ENCODE data around the gene FOXP1. TPM values are rescaled to one million over a fixed set of nuclear protein-coding genes. Genes with fewer than 3 reads are reported as not detected.

The FOXP1 gene
- total RNA-seq, 1 donor from 2014 or later, result 71.3 TPM

DNA sequence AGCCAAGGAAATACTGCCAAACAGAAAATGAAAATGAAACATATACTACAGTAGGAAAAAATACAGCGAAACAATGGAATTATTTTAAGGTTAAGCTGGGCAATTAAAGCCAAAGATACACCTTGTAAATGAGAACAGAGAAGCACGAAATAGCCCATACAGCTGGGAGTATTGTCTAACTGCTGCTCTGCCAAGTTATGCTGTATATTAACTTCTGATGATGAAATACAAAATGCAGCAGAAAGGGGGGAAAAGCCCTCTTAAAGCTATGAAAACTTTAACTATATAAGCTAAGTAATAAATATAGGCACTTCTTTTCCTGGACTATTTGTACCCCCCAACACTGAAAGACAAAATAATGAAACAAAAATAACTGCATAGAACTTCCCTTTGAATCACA, 449.0 kb downstream of the FOXP1 start:
- TF ChIP-seq, protein P1, sequence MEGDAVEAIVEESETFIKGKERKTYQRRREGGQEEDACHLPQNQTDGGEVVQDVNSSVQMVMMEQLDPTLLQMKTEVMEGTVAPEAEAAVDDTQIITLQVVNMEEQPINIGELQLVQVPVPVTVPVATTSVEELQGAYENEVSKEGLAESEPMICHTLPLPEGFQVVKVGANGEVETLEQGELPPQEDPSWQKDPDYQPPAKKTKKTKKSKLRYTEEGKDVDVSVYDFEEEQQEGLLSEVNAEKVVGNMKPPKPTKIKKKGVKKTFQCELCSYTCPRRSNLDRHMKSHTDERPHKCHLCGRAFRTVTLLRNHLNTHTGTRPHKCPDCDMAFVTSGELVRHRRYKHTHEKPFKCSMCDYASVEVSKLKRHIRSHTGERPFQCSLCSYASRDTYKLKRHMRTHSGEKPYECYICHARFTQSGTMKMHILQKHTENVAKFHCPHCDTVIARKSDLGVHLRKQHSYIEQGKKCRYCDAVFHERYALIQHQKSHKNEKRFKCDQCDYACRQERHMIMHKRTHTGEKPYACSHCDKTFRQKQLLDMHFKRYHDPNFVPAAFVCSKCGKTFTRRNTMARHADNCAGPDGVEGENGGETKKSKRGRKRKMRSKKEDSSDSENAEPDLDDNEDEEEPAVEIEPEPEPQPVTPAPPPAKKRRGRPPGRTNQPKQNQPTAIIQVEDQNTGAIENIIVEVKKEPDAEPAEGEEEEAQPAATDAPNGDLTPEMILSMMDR (IDR thresholded peaks at IDR 0.05; ENCODE audit: unreplicated experiment), result no peak
- DNase-seq (ENCODE audit: low spot score), result no peak
- Mint-ChIP-seq H3K27ac (ENCODE audit: unreplicated experiment) (no peak overlapping the region), H3K4me3 (ENCODE audit: unreplicated experiment) (no peak overlapping the region), H3K36me3 (ENCODE audit: low read depth, unreplicated experiment) (no peaks in the 10 kb centered on the region), H3K27me3 (ENCODE audit: unreplicated experiment) (peaks cover 2% of the 10 kb centered on the region), H3K4me1 (ENCODE audit: unreplicated experiment) (peaks cover 35% of the 10 kb centered on the region), H3K9me3 (ENCODE audit: unreplicated experiment) (no peaks in the 10 kb centered on the region)

DNA sequence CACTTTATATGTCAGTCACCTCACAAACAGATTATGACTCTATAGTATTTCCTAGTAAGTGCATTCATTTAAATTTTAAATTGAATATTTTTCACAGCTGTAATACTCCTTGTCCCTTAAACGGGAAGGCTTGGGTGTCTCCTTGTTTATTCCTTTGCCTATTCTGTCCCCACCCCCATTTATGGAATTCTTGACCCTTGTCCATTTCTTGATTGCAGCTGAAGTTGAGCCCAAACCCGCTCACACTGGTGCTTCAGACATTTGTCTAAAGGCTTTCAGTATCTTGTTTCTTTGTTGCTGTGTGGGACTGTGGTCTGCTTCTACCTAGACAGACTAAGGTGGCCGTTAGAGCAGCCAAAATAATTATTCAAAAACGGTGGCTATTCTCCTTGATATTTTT, 449.7 kb downstream of the FOXP1 start:
- H3K27me3 Mint-ChIP-seq (ENCODE audit: unreplicated experiment), result peaks cover 2% of the 10 kb centered on the region
- no peaks in the 10 kb centered on the region for H3K9me3 Mint-ChIP-seq (ENCODE audit: unreplicated experiment)
- H3K4me3 Mint-ChIP-seq (ENCODE audit: unreplicated experiment), result no peak overlapping the region
- H3K27ac Mint-ChIP-seq (ENCODE audit: unreplicated experiment), result no peak overlapping the region
- no peaks in the 10 kb centered on the region for H3K36me3 Mint-ChIP-seq (ENCODE audit: low read depth, unreplicated experiment)
- no peak for DNase-seq (ENCODE audit: low spot score)
- H3K4me1 Mint-ChIP-seq (ENCODE audit: unreplicated experiment), result peaks cover 38% of the 10 kb centered on the region
- TF ChIP-seq, protein P1 (IDR thresholded peaks at IDR 0.05; ENCODE audit: unreplicated experiment), result no peak

DNA sequence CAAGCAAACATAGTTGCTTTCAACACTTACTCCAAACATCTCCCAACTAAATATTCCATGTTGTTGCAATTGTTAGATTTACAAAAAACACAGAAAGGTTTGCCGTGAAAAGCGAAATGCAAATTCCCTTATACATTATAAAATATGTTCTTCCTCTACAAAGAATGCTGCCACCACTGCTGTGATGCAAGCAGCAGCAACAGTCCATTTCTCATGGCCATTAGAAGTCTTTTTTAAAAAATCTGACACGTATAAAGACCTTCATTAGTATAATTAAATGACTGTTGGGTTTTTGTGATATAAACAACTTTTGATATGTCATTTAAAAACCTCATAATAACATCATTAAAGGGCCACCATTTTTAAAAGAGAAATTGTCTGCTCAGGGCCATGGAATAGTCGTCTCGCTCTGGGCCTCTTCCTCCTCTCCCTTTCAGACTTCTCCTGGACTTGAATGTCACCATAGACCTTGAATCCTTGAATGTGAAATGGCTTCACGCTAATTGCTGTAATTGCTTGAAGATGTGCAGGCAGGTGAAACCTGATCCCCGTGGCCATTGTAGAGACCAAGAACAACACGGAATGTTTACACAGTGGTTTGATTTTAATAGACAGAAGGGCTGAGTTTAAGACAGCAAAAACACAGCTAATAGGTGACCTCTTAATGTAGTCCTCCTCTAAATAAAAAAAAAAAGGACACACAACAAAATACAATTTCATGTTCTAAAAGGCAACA, 450.4 kb downstream of the FOXP1 start:
- Mint-ChIP-seq H3K4me1 (ENCODE audit: unreplicated experiment) (peaks cover 38% of the 10 kb centered on the region), H3K36me3 (ENCODE audit: low read depth, unreplicated experiment) (no peaks in the 10 kb centered on the region), H3K9me3 (ENCODE audit: unreplicated experiment) (no peaks in the 10 kb centered on the region), H3K4me3 (ENCODE audit: unreplicated experiment) (no peak overlapping the region), H3K27me3 (ENCODE audit: unreplicated experiment) (peaks cover 2% of the 10 kb centered on the region), H3K27ac (ENCODE audit: unreplicated experiment) (no peak overlapping the region)
- no peak for DNase-seq (ENCODE audit: low spot score)
- TF ChIP-seq, protein P1 (IDR thresholded peaks at IDR 0.05; ENCODE audit: unreplicated experiment), result no peak

DNA sequence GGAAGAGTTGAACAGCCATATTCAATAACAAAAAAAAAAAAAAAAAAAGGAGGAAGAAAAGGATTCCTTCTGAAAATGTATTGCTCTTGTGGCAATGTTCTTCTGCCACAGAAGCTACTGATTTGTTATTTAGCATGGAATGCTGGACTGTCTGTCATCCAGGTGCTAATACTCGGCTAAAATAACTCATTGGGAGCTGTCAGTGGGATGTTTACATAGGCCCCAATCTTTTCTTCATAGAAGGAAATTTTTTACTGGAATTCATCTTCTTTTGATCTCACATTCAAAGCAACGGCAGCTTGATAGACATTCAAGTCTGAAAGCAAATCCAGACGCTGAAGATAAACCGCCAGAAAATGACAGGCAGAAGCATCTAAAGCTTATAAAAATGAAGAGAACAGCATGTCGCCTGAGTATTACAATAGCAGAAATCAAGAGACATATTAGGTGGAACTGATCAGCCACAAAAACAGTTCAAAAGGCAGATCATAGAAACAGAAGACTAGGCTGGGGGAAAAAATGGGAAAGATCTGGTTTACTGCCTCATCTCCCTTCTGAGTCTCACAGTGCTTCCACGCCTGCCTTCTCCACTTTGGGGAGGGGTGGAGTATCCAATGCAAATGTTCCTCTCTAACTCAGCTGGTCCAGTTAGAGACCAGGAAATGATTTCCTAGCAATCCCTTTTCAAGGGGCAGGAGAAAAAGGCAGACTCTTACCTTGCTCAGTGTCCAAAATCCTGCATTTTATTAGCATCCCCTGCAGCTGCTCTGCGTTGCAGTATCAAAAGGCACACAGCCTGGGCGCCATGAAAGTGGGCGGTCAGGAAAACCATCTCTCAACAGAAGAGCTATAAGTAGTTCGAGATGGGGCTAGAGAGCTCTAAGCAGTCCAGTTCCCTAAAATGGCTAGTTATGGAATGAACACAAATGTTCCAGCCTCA, 451.9 kb downstream of the FOXP1 start:
- peak overlapping the region; percentile 95 for H3K27ac Mint-ChIP-seq (ENCODE audit: unreplicated experiment)
- H3K9me3 Mint-ChIP-seq (ENCODE audit: unreplicated experiment), result no peaks in the 10 kb centered on the region
- peaks cover 38% of the 10 kb centered on the region for H3K4me1 Mint-ChIP-seq (ENCODE audit: unreplicated experiment)

More for the DNA sequence above, 451.9 kb downstream of the FOXP1 start:
- DNase-seq (ENCODE audit: low spot score), result no peak
- H3K4me3 Mint-ChIP-seq (ENCODE audit: unreplicated experiment), result no peak overlapping the region
- H3K27me3 Mint-ChIP-seq (ENCODE audit: unreplicated experiment), result peaks cover 2% of the 10 kb centered on the region
- H3K36me3 Mint-ChIP-seq (ENCODE audit: low read depth, unreplicated experiment), result no peaks in the 10 kb centered on the region
- TF ChIP-seq, protein P1 (IDR thresholded peaks at IDR 0.05; ENCODE audit: unreplicated experiment), result no peak
